Body of pancreas (tissue), 4 donors: Measurements from ENCODE around the gene GRAMD4. TPM values are rescaled to one million over a fixed set of nuclear protein-coding genes. Genes with fewer than 3 reads are reported as not detected.

ENCODE experiments used
- ATAC-seq: fragments of 150-250 bp; one replicate; pipeline ENCODE4 v1.9.1; 2016
- DNase-seq, 4 donors: peaks; one replicate each; pipeline ENCODE4 v3.0.0-alpha.2; 2019
- H3K27ac ChIP-seq, 4 donors: fragments of 200-600 bp; sonication (generic); 1 replicate in 3 of 4; 2 replicates in 1 of 4; pipeline versions ENCODE4 v1.5.1 to v1.6.1; 2016 to 2019; ENCODE audit warnings: mild to moderate bottlenecking in 1 of 4, mixed read lengths in 1 of 4, moderate library complexity in 1 of 4
- H3K27me3 ChIP-seq, 2 donors: fragments of 200-600 bp; sonication (generic); one replicate each; pipeline ENCODE4 v1.6.0; 2016; ENCODE audit warnings: mild to moderate bottlenecking in 1 of 2
- H3K36me3 ChIP-seq, 2 donors: fragments of 200-600 bp; sonication (generic); replicated peaks in 1 of 2; 2 replicates each; pipeline ENCODE4 v1.5.1; 2016; ENCODE audit warnings: low read depth in 2 of 2; ENCODE audit not compliant: insufficient read depth in 1 of 2
- H3K4me1 ChIP-seq: fragments of 200-600 bp; sonication (generic); one replicate; pipeline ENCODE4 v1.6.0; 2016
- H3K4me3 ChIP-seq, 2 donors: fragments of 200-600 bp; sonication (generic); 1 replicate in 1 of 2; 2 replicates in 1 of 2; pipeline ENCODE4 v1.5.1; 2016 to 2019
- H3K9me3 ChIP-seq, 3 donors: fragments of 200-600 bp; sonication (generic); 1 replicate in 2 of 3; 2 replicates in 1 of 3; pipeline ENCODE4 v1.5.1; 2016
- POLR2A ChIP-seq, 3 donors: fragments of 450-650 bp; IDR thresholded peaks; one replicate each; pipeline ENCODE4 v1.6.1; 2016; ENCODE audit warnings: antibody characterized with exemption in 3 of 3, mild to moderate bottlenecking in 2 of 3
- whole genome bisulfite sequencing, 2 donors: methylation state at CpG; one replicate each; pipeline ENCODE4 v1.1.5; 2017; 5-methylcytosine and 5-hydroxymethylcytosine counted together
- intact Hi-C: fragments of 100-400 bp; cut with DNase I; formaldehyde crosslinking; loops from one replicate; pipeline ENCODE4 v1.15.1; 2023
- total RNA-seq, 2 donors: library from RNA; depleted of rRNA; stranded (reverse); fragments of >200 nt; gene quantifications; one replicate each; pipeline ENCODE4 v1.1.0, GENCODE V29; 2016
- TF ChIP-seq, protein P1 (sequence below), 7 experiments: fragments of 450-650 bp in 4 of 7; fragments of 200-600 bp in 3 of 7; sonication (generic) in 3 of 7; IDR thresholded peaks; one replicate each; pipeline ENCODE4 v1.5.1; 2016 to 2019; ENCODE audit warnings: antibody characterized with exemption in 7 of 7

GRAMD4 gene
- total RNA-seq, 2 donors from 2014 or later, result 29.3 to 62.3 TPM

- 83 to 100% methylated on average over 8 to 9 of the region's 9 CpGs for WGBS, 2 donors
- DNase-seq (no peak), ATAC-seq (no peak)
- Histone ChIP-seq H3K4me3 (no peak overlapping the region), H3K4me1 (peaks cover 25% of the 10 kb centered on the region), H3K27ac (no peak overlapping the region), H3K36me3 (no peaks in the 10 kb centered on the region), H3K9me3 (no peaks in the 10 kb centered on the region), H3K27me3 (no peaks in the 10 kb centered on the region)
- intact Hi-C loops, result no loop called here
- no peak for TF ChIP-seq POLR2A (IDR thresholded peaks at IDR 0.05)
- TF ChIP-seq, protein P1, sequence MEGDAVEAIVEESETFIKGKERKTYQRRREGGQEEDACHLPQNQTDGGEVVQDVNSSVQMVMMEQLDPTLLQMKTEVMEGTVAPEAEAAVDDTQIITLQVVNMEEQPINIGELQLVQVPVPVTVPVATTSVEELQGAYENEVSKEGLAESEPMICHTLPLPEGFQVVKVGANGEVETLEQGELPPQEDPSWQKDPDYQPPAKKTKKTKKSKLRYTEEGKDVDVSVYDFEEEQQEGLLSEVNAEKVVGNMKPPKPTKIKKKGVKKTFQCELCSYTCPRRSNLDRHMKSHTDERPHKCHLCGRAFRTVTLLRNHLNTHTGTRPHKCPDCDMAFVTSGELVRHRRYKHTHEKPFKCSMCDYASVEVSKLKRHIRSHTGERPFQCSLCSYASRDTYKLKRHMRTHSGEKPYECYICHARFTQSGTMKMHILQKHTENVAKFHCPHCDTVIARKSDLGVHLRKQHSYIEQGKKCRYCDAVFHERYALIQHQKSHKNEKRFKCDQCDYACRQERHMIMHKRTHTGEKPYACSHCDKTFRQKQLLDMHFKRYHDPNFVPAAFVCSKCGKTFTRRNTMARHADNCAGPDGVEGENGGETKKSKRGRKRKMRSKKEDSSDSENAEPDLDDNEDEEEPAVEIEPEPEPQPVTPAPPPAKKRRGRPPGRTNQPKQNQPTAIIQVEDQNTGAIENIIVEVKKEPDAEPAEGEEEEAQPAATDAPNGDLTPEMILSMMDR (IDR thresholded peaks at IDR 0.05), result no peak
Observed at GRCh38 chr22:46587061-46587460, 33.1 kb upstream of the GRAMD4 start.

DNA sequence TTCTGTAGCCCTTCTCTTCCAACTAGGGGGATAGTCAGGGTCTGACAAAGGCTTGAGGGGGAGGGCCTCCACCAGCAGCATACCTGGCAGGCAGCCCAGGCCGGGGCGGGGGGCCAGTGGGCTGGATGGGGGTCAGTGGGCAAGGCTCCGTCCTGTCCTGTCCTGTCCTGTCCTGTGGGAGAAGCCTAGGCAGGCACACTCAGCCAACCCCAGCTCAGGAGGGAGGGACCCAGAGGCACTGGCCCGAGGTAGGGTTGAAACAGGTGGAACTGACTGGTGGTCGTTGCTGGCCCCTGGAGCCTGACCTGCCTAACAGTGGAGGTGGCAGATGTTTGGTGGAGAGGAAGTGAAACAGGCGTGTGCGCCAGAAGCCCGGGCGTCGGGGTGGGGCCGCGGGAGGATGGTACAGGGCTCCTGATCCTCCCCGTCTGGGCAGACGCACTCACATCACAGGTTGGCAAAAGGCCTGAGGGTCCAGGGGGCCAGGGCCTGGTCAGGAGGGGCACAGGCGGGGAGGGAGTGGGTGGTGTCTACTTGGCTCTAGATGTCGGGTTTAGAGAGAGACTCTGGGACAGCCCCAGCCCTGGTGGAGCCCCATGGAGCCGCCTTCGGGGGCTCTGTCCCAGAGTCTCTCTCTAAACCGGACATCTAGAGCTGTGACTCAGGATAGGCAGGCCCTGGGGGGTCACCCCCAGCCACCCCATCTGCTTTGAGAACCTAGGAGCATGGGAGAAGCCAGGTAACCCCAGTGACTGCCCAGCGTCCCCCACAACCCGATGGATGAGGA lies 32.5 kb upstream of the GRAMD4 start:
- peak in 1 of 4 donors; percentile 46 for DNase-seq
- Histone ChIP-seq H3K36me3 (no peaks in the 10 kb centered on the region), H3K4me1 (peaks cover 19% of the 10 kb centered on the region), H3K27me3 (no peaks in the 10 kb centered on the region), H3K4me3 (no peak overlapping the region), H3K27ac (no peak overlapping the region), H3K9me3 (no peaks in the 10 kb centered on the region)
- WGBS, 2 donors, result 66 to 74% methylated on average over 16 to 19 of the region's 21 CpGs
- ATAC-seq, result no peak
- no peak for TF ChIP-seq POLR2A (IDR thresholded peaks at IDR 0.05)
- intact Hi-C loops, result no loop called here

DNA sequence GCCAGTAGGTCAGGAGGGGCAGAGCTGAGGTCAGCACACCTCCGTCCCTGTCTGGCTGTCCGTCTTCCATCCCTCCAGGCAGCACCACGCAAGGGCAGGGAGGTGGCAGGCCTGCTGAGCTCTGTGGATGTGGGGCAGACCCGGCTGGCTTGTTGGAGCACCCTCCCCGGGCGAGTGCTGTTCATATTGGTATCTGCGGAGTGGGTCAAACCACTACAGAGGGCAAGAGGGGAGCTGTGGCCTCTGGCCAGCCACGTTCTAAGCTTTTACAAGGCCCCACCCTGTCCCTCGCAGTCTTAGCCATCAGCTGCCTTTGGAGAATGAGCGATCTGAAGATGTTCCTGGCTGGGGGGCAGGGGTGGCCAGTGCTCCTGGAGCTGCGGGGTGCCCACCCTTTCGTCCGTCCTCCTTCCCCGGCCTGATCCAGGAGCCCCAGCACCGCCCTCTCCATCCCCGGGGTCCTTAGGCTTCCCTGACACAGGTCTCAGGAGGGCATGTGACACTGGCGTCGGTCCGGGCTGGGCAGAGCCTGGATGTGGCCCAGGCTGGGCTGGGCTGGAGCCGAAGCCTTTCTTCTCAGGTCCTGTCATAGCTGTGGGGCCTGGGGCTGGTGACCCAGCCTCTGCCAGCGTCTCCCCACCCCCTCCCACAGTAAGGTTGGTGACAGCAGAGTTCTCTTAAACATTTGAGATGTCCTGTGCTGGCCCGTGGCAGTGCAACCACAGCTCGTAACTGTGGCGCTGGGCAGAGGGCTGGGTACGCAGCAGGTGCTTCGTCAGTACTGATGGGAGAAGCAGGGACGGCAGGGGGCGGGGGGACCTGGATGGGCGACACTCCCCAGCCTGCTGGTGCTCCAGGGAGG lies 31.7 kb upstream of the GRAMD4 start:
- Histone ChIP-seq H3K4me3 (no peak overlapping the region), H3K9me3 (no peaks in the 10 kb centered on the region), H3K27ac (no peak overlapping the region), H3K4me1 (peaks cover 14% of the 10 kb centered on the region), H3K36me3 (no peaks in the 10 kb centered on the region), H3K27me3 (no peaks in the 10 kb centered on the region)
- intact Hi-C loops, result no loop called here
- no peak for DNase-seq
- WGBS, 2 donors, result 74 to 76% methylated on average over 5 to 26 of the region's 29 CpGs
- no peak for TF ChIP-seq POLR2A (IDR thresholded peaks at IDR 0.05)
- TF ChIP-seq, protein P1 (IDR thresholded peaks at IDR 0.05), result no peak
- no peak for ATAC-seq

- Histone ChIP-seq H3K27ac (no peak overlapping the region), H3K36me3 (no peaks in the 10 kb centered on the region), H3K9me3 (no peaks in the 10 kb centered on the region), H3K4me1 (peaks cover 7% of the 10 kb centered on the region), H3K4me3 (no peak overlapping the region), H3K27me3 (no peaks in the 10 kb centered on the region)
- 74 to 81% methylated on average over 7 to 9 of the region's 9 CpGs for WGBS, 2 donors
- DNase-seq, result no peak
- no peak for ATAC-seq
- TF ChIP-seq, protein P1 (IDR thresholded peaks at IDR 0.05), result no peak
- no peak for TF ChIP-seq POLR2A (IDR thresholded peaks at IDR 0.05)
- intact Hi-C loops, result no loop called here
Observed at GRCh38 chr22:46589141-46589748, 30.9 kb upstream of the GRAMD4 start.

- intact Hi-C loops, result no loop called here
- no peaks in the 10 kb centered on the region for H3K36me3 ChIP-seq
- no peak for ATAC-seq
- peaks cover 4% of the 10 kb centered on the region for H3K4me1 ChIP-seq
- H3K4me3 ChIP-seq, result no peak overlapping the region
- 87 to 98% methylated on average over 5 to 10 of the region's 11 CpGs for WGBS, 2 donors
- TF ChIP-seq, protein P1 (IDR thresholded peaks at IDR 0.05), result no peak
- TF ChIP-seq POLR2A (IDR thresholded peaks at IDR 0.05), result no peak
- no peak overlapping the region for H3K27ac ChIP-seq
- DNase-seq, result no peak
- no peaks in the 10 kb centered on the region for H3K27me3 ChIP-seq
- no peaks in the 10 kb centered on the region for H3K9me3 ChIP-seq
Observed at GRCh38 chr22:46589871-46590271, 30.3 kb upstream of the GRAMD4 start.
